GM23248 (cell line): ENCODE data around the gene PTPRK.

Source experiments
- EZH2 ChIP-seq: fragments of 200-600 bp; sonication (generic); IDR thresholded peaks from 2 replicates; pipeline ENCODE4 v1.6.1; 2018; ENCODE audit warnings: antibody characterized with exemption, mild to moderate bottlenecking; ENCODE audit not compliant: insufficient read depth, poor library complexity, severe bottlenecking
- EZH2phosphoT487 ChIP-seq: fragments of 200-600 bp; sonication (generic); IDR thresholded peaks from 2 replicates; pipeline ENCODE4 v1.6.1; 2018; ENCODE audit warnings: antibody characterized with exemption, moderate library complexity, mild to moderate bottlenecking, low read depth; ENCODE audit not compliant: insufficient read depth

- TF ChIP-seq EZH2 (no peak), EZH2phosphoT487 (no peak)
Observed at GRCh38 chr6:128063850-128064539, 456.4 kb downstream of the PTPRK start.
